NT2/D1 (cell line): ENCODE data around the gene TMEM131L.

ENCODE experiments used
- SUZ12 ChIP-seq: IDR thresholded peaks from 2 replicates; pipeline ENCODE4 v1.6.1; 2011; ENCODE audit not compliant: insufficient read length, insufficient read depth; ENCODE audit errors: extremely low read depth
- YY1 ChIP-seq: IDR thresholded peaks from 2 replicates; pipeline ENCODE4 v1.6.1; 2011; ENCODE audit not compliant: insufficient read length, insufficient read depth
- ZNF274 ChIP-seq: IDR thresholded peaks from 2 replicates; pipeline ENCODE4 v1.6.1; 2011; ENCODE audit warnings: mild to moderate bottlenecking, low read depth, low read length

DNA sequence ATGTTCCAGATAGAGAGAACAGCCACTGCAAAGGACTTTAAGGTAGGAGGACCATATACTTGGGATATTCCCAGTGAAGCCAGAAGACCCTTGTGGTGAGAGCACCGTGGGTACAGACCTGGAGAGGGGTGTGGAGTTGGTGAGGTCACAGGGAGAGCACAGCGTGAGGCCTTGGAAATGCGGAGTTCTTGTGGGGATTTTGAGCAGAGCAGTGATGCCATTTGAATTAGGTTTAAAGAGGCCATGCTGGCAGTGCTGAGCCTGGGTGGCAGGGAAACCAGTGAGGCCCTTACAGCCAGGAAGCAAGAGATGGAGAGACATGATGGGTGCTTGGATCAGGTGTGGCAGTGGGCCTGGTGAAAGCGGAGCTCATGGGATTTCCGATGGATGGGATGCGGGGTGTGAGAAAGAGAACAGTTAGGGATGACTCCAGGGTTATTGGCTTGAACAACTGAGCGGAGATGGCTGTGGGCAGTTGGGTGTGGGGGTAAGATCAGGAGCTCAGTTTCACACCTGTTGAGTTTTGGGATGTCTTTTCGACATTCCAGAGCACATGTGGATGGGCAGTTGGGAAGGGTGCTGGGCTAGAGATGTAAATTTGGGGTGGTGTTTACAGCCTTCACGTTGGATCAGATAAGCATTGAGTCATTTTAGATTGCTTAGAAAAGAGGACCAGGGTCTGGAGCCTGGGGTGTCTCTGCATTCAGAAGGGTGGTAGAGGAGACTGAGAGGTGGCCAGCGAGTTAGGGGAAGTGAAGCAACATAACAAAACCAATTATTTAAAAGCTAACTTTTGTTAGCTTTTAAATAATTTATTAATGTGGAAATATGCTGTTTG lies 68.9 kb downstream of the TMEM131L start:
- TF ChIP-seq YY1 (no peak), SUZ12 (no peak), ZNF274 (no peak)
